ENCODE measurements around the gene ARHGAP23.
"Not testable (repeated sequence)": the region's sequence is repeated elsewhere in the genome, so short reads cannot be mapped to it uniquely, and the experiment has no call there.

Gene ARHGAP23

DNA sequence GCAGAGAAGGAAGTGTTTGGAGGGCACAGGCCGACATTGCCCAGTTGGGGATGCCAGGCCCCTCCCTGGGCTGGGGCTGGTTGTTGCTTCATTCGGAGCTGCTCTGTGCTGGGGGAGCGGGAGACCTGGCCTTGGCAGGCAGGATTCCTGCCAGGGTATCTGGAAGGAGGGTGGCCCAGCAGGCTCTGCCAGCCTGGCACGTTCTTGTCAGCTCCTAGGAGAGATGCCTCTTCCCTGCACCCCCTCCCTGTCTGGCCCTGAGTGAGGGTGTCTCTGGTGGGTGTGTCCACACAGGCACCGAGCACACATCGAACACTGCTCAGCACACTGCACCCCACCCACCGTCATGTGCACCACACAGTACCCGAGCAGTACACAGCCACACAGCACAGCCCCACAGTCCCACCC lies 35.2 kb downstream of the ARHGAP23 start:
- no peak for DNase-seq

GRCh38 chr17:38464251-38464722 lies 36.0 kb downstream of the ARHGAP23 start:
- DNase-seq, result no peak

- DNase-seq, result peak; percentile 83
Observed at GRCh38 chr17:38464723-38465390, 36.6 kb downstream of the ARHGAP23 start.

DNA sequence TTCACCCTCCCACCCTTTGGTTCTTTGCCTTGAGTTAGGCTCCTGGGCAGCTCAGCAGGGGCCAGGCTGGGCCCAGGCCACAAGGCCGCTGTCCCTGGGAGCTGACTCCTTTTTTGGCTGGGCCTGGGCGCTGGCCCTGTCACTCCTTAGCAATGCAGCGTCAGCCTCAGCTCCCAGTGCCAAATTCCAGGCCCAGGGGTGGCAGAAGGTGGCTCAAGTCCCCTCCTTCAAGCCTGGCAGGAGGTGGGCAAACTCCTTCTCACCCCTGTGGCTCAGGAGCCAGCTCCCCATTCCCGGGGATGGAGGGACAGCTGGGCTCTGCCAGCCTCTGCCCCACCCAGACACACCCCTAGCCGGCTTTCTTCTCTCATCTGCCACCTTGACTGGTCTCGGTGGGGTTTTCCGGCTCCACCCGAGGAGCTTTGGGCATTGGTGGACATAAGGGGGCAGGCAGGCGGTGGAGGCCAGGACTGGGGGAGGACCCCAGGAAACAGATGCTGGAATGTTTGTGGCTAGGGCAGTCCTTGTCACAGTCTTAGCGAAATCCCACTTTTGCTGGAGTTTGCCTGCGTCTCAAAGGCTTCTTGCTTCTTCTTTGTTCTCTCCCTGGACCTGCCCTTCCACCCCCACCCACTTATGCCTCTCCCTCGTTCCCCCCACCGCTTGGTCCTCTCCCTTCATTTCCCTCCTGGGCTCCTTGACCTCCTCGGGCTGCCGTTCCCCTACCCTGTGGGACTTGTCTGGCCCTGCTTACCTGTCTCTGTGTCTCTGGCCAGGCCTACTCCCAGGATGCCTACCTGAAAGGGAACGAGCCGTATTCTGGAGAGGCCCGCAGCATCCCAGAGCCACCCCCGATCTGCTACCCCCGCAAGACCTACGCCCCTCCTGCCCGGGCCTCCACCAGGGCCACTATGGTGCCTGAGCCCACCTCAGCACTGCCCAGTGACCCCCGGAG lies 37.4 kb downstream of the ARHGAP23 start:
- no peak for DNase-seq

- DNase-seq, result no peak
Observed at GRCh38 chr17:38466346-38467315, 38.4 kb downstream of the ARHGAP23 start.

DNA sequence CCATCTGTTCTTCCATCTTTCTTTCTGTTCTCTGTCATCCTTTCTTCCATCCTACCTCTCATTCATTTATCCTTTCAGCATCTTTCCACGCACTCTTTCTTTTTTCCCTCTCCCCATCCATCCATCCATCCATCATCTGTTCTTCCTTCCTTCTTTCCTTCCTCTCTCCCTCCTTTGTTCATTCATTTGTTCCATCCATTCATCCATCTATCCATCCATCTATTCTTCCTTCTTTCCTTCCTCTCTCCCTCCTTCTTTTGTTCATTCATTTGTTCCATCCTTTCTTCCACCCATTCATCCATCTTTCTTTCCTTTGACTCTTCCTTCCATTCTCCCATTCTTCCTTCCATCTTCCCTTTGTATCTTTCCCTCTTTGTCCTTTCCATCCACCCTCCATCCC lies 39.2 kb downstream of the ARHGAP23 start:
- no peak for DNase-seq

DNA sequence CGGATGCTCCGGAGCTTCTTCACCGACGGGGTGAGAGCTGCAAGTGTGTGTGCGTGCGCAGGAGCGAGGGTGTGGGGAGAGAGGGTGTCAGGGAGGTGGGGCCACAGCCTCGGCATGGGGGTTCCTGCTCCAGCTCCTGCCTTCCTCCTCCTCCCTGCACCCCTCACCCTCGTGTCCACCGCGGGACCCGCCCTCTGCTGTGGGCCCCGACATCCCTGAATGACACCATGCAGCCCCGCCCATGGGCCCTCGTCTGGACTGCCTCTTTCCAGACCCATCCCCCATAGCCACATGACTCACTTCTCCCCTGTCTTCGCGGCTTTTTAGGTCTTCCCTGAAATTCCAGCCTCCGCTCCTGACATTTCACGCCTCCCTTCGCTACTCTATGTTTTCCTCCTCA lies 41.6 kb downstream of the ARHGAP23 start:
- DNase-seq, result no peak

DNA sequence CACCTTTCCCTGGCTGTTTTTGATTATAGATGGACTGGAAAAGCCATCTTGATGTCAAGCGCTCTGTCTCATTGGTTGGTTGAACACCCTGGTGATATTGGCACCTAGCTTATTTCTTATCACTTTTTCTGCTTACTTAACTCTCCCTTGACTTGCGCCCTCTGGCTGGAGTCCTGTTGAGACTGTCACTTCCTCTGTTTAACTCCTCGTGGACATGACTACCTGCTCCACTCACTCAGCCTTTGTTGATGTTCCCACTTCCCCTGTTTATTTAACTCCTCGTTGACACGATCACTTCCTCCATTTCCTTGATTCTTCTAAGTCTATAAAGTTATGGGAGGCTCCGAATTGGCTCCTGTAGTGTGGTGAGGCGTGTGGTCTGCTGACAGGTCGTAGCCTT lies 43.0 kb downstream of the ARHGAP23 start:
- DNase-seq, result not testable (repeated sequence)

GRCh38 chr17:38474666-38475065 lies 46.4 kb downstream of the ARHGAP23 start:
- DNase-seq, result not testable (repeated sequence)

GRCh38 chr17:38476549-38476948 lies 48.3 kb downstream of the ARHGAP23 start:
- DNase-seq, result no peak

DNA sequence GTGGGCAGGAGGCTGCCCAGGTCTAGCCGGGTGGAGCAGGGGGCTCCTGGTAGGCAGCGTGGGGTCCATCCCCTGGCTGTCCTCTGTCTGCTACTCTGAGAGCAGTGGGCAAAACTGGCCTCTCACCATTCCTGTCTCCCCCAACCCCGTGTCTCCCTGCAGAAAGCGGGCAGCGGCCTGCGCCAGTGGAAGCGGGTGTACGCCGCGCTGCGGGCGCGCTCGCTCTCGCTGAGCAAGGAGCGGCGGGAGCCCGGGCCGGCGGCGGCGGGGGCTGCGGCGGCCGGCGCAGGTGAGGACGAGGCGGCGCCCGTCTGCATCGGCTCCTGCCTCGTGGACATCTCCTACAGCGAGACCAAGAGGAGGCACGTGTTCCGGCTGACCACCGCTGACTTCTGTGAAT lies 49.2 kb downstream of the ARHGAP23 start:
- not testable (repeated sequence) for DNase-seq

- DNase-seq, result not testable (repeated sequence)
Observed at GRCh38 chr17:38477951-38478350, 49.7 kb downstream of the ARHGAP23 start.

GRCh38 chr17:38478667-38479066 lies 50.4 kb downstream of the ARHGAP23 start:
- DNase-seq, result not testable (repeated sequence)

DNA sequence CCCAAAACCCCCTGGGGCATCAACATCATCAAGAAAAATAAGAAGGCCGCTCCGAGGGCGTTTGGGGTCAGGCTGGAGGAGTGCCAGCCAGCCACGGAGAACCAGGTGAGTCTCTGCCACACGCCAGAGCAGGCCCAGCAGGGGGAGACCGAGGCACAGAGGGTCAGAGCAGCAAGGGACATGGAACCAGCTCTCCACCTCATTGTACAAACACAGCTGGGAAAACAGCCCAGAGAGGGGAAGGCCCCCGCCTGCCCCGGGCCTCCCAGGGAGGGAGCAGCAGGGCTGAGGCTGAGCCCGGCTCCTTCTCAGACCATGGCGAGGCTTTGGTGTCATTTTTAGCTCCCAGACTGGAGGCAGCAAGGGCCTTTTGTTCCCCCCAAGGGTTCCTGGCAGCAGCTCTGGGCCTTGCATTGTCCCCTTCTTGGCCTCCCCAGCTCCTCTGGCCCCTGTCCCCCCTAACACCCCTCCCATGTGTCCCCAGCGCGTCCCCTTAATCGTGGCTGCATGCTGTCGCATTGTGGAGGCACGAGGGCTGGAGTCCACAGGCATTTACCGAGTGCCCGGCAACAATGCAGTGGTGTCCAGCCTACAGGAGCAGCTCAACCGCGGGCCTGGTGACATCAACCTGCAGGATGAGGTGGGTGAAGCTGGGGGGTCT lies 53.9 kb downstream of the ARHGAP23 start:
- not testable (repeated sequence) for DNase-seq

- not testable (repeated sequence) for DNase-seq
Observed at GRCh38 chr17:38482700-38483043, 54.4 kb downstream of the ARHGAP23 start.

DNA sequence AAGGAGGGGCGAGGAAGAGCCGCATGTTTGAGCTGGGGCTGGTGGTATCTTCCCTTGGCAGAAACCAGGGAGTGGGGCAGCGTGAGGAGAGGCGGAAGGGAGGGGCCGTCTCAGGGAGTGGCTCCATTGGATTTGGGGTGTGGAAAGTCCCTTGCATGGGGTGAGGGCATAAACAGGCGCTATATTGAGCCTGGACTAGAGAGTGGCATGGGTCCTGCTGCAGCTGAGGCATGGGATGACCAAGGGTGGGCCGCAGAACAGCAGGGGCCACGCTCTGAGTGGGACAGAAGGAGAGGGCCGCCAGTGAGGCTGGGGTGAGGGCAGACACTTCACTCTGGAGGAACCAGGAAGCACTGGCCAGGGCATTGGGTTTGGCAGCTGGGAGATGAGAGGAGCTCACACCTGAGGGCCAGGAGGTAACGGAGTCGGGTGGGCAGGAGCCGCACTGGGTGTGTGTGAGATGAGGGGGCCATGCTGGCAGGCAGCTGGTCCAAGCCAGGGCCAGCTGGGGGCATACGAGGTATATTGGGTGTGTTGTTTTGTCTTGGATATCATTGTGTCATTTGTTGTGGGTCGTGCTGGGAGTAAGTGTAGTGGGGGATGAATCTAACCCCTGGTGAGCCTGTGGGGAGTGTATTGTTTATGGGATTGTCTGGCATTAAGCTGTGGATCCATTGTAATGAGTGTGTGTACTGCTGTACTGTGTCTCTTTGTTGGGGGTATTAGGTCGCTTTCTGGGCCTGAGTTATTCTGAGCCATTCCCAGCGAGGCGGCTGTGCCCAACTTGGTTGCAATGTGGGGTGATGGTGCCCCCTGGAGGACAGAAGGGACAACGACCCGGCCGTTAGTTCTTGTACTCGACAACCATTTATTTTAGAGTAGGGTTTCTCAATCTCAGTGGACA lies 56.2 kb downstream of the ARHGAP23 start:
- DNase-seq, result peak; percentile 84

- DNase-seq, result no peak
Observed at GRCh38 chr17:38485146-38485468, 56.8 kb downstream of the ARHGAP23 start.

DNA sequence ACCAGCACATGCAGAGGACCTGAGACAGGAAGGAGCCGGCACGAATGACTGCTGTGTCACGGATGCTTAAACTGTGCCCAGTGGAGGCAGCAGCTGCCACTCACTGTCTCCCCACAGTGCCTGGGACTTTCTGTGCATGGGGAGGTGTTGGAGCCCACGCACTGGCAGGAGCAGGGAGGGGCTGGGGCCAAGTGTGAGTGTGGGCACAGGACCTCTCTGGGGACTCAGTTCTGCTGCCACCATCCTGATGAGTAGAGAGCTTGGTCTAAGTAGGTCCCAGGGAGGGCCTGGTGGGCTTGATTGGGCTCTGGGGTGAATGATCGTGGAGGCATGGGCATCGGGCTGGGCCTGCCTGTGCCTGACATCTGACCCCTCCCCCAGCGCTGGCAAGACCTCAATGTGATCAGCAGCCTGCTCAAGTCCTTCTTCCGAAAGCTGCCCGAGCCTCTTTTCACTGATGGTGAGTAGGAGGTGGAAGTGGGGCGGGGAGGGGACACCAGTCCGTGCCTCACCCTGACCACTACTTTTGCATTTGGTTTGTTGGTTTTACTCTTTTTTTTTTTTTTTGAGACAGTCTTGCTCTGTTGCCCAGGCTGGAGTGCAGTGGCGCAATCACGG lies 57.5 kb downstream of the ARHGAP23 start:
- not testable (repeated sequence) for DNase-seq

DNA sequence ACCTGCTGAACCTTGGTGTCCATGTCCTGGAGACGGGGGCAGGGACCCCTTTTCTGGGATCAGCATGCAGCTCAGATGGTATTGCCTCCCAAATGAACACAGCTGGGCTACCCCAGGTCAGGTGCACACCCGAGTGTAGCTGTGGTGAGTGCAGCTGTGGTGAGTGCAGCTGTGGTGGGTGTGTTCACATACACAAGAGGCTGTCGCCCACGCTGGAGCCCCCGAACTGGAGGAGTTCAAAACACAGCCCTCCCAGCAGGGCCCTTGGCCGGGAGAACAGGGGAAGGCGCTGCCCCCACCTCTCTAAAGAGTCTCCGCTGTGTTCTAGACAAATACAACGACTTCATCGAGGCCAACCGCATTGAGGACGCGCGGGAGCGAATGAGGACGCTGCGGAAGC lies 61.5 kb downstream of the ARHGAP23 start:
- not testable (repeated sequence) for DNase-seq

DNA sequence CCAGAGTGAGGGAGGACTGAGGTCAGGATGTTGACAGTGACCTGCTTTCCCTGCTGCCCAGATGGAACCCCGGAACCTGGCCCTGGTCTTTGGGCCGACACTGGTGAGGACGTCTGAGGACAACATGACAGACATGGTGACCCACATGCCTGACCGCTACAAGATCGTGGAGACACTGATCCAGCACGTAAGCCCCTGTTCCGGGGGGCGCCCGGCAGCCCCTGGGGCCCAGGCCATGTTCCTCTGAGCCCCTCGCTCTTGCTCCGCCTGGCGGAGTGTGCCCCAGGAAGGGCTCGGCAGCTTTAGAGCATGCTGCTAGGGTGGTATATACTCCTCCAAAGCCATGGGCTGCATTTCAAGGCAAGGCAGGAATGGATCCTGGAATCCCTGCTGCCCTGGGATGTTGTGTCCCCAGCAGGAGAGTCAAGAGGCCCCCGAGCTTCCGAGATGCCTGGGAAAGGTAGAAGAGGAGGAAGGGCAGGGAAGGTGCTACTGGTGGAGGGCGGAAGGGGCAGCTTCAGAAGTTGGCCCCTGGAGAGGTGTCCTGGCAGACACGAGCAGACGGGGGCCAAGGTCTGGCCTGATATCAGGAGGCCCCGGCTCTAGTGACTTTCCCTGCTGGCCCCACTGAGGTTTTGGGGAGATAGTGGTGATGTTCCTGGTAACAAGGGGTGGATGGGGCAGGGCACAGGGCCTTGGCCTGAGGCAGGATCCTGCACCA lies 63.2 kb downstream of the ARHGAP23 start:
- not testable (repeated sequence) for DNase-seq

All from retina (tissue), 1 donor.